Measurements from ENCODE around the gene AMMECR1.

AMMECR1 gene

GRCh38 chrX:110311437-110312230 lies 6.3 kb downstream of the AMMECR1 start:
- no peak overlapping the region for H3K4me3 ChIP-seq (ENCODE audit: low read length in 2 of 2)
- peaks cover 0 to 6% of the 10 kb centered on the region in 2 donors for H3K27me3 ChIP-seq (ENCODE audit: control insufficient read depth in 1 of 2, insufficient read depth in 2 of 2, low read length in 2 of 2)
- H3K36me3 ChIP-seq (ENCODE audit: control insufficient read depth in 2 of 2, insufficient read depth in 2 of 2, low read length in 2 of 2), result no peaks in the 10 kb centered on the region
- no peaks in the 10 kb centered on the region for H3K4me1 ChIP-seq (ENCODE audit: control insufficient read depth, insufficient read depth, low read length)
- H3K9ac ChIP-seq (ENCODE audit: low read length in 2 of 2), result no peak overlapping the region
- no peak overlapping the region for H3K27ac ChIP-seq (ENCODE audit: low read length)
- no peaks in the 10 kb centered on the region for H3K9me3 ChIP-seq (ENCODE audit: control insufficient read depth in 2 of 2, low read length in 2 of 2)

GRCh38 chrX:110310896-110311295 lies 7.0 kb downstream of the AMMECR1 start:
- no peak overlapping the region for H3K9ac ChIP-seq (ENCODE audit: low read length in 2 of 2)
- no peaks in the 10 kb centered on the region for H3K4me1 ChIP-seq (ENCODE audit: control insufficient read depth, insufficient read depth, low read length)
- H3K9me3 ChIP-seq (ENCODE audit: control insufficient read depth in 2 of 2, low read length in 2 of 2), result no peaks in the 10 kb centered on the region
- no peak overlapping the region for H3K4me3 ChIP-seq (ENCODE audit: low read length in 2 of 2)
- no peaks in the 10 kb centered on the region for H3K36me3 ChIP-seq (ENCODE audit: control insufficient read depth in 2 of 2, insufficient read depth in 2 of 2, low read length in 2 of 2)
- H3K27me3 ChIP-seq (ENCODE audit: control insufficient read depth in 1 of 2, insufficient read depth in 2 of 2, low read length in 2 of 2), result peaks cover 0 to 6% of the 10 kb centered on the region in 2 donors
- H3K27ac ChIP-seq (ENCODE audit: low read length), result no peak overlapping the region

- Histone ChIP-seq H3K9ac (ENCODE audit: low read length in 2 of 2) (no peak overlapping the region), H3K27ac (ENCODE audit: low read length) (no peak overlapping the region)
These were observed 7.7 kb downstream of the AMMECR1 start for GRCh38 chrX:110310000-110310790.

GRCh38 chrX:110308220-110308619 lies 9.7 kb downstream of the AMMECR1 start:
- Histone ChIP-seq H3K27me3 (ENCODE audit: control insufficient read depth in 1 of 2, insufficient read depth in 2 of 2, low read length in 2 of 2) (no peaks in the 10 kb centered on the region), H3K4me1 (ENCODE audit: control insufficient read depth, insufficient read depth, low read length) (no peaks in the 10 kb centered on the region), H3K9ac (ENCODE audit: low read length in 2 of 2) (no peak overlapping the region), H3K9me3 (ENCODE audit: control insufficient read depth in 2 of 2, low read length in 2 of 2) (no peaks in the 10 kb centered on the region), H3K4me3 (ENCODE audit: low read length in 2 of 2) (no peak overlapping the region), H3K36me3 (ENCODE audit: control insufficient read depth in 2 of 2, insufficient read depth in 2 of 2, low read length in 2 of 2) (no peaks in the 10 kb centered on the region), H3K27ac (ENCODE audit: low read length) (no peak overlapping the region)

More at GRCh38 chrX:110310000-110310790, 7.7 kb downstream of the AMMECR1 start:
- Histone ChIP-seq H3K36me3 (ENCODE audit: control insufficient read depth in 2 of 2, insufficient read depth in 2 of 2, low read length in 2 of 2) (no peaks in the 10 kb centered on the region), H3K4me3 (ENCODE audit: low read length in 2 of 2) (no peak overlapping the region), H3K27me3 (ENCODE audit: control insufficient read depth in 1 of 2, insufficient read depth in 2 of 2, low read length in 2 of 2) (peaks cover 0 to 6% of the 10 kb centered on the region in 2 donors), H3K4me1 (ENCODE audit: control insufficient read depth, insufficient read depth, low read length) (no peaks in the 10 kb centered on the region), H3K9me3 (ENCODE audit: control insufficient read depth in 2 of 2, low read length in 2 of 2) (no peaks in the 10 kb centered on the region)

GRCh38 chrX:110304884-110305283 lies 13.0 kb downstream of the AMMECR1 start:
- Histone ChIP-seq H3K27ac (ENCODE audit: low read length) (no peak overlapping the region), H3K9me3 (ENCODE audit: control insufficient read depth in 2 of 2, low read length in 2 of 2) (no peaks in the 10 kb centered on the region), H3K9ac (ENCODE audit: low read length in 2 of 2) (no peak overlapping the region), H3K27me3 (ENCODE audit: control insufficient read depth in 1 of 2, insufficient read depth in 2 of 2, low read length in 2 of 2) (no peaks in the 10 kb centered on the region), H3K4me1 (ENCODE audit: control insufficient read depth, insufficient read depth, low read length) (no peaks in the 10 kb centered on the region), H3K36me3 (ENCODE audit: control insufficient read depth in 2 of 2, insufficient read depth in 2 of 2, low read length in 2 of 2) (no peaks in the 10 kb centered on the region), H3K4me3 (ENCODE audit: low read length in 2 of 2) (no peak overlapping the region)

- H3K9me3 ChIP-seq (ENCODE audit: control insufficient read depth in 2 of 2, low read length in 2 of 2), result no peaks in the 10 kb centered on the region
- H3K4me3 ChIP-seq (ENCODE audit: low read length in 2 of 2), result no peak overlapping the region
- no peak overlapping the region for H3K9ac ChIP-seq (ENCODE audit: low read length in 2 of 2)
- no peaks in the 10 kb centered on the region for H3K4me1 ChIP-seq (ENCODE audit: control insufficient read depth, insufficient read depth, low read length)
- H3K36me3 ChIP-seq (ENCODE audit: control insufficient read depth in 2 of 2, insufficient read depth in 2 of 2, low read length in 2 of 2), result no peaks in the 10 kb centered on the region
- no peaks in the 10 kb centered on the region for H3K27me3 ChIP-seq (ENCODE audit: control insufficient read depth in 1 of 2, insufficient read depth in 2 of 2, low read length in 2 of 2)
- H3K27ac ChIP-seq (ENCODE audit: low read length), result no peak overlapping the region
These were observed 13.5 kb downstream of the AMMECR1 start for GRCh38 chrX:110304371-110304770.

- H3K9me3 ChIP-seq (ENCODE audit: control insufficient read depth in 2 of 2, low read length in 2 of 2), result no peaks in the 10 kb centered on the region
These were observed 14.9 kb downstream of the AMMECR1 start for GRCh38 chrX:110302975-110303374.

GRCh38 chrX:110301194-110301593 lies 16.7 kb downstream of the AMMECR1 start:
- H3K9ac ChIP-seq (ENCODE audit: low read length in 2 of 2), result no peak overlapping the region
- H3K4me3 ChIP-seq (ENCODE audit: low read length in 2 of 2), result no peak overlapping the region
- H3K9me3 ChIP-seq (ENCODE audit: control insufficient read depth in 2 of 2, low read length in 2 of 2), result no peaks in the 10 kb centered on the region
- no peaks in the 10 kb centered on the region for H3K4me1 ChIP-seq (ENCODE audit: control insufficient read depth, insufficient read depth, low read length)
- no peak overlapping the region for H3K27ac ChIP-seq (ENCODE audit: low read length)
- no peaks in the 10 kb centered on the region for H3K27me3 ChIP-seq (ENCODE audit: control insufficient read depth in 1 of 2, insufficient read depth in 2 of 2, low read length in 2 of 2)
- no peaks in the 10 kb centered on the region for H3K36me3 ChIP-seq (ENCODE audit: control insufficient read depth in 2 of 2, insufficient read depth in 2 of 2, low read length in 2 of 2)

More at GRCh38 chrX:110302975-110303374, 14.9 kb downstream of the AMMECR1 start:
- no peaks in the 10 kb centered on the region for H3K4me1 ChIP-seq (ENCODE audit: control insufficient read depth, insufficient read depth, low read length)
- H3K27ac ChIP-seq (ENCODE audit: low read length), result no peak overlapping the region
- no peak overlapping the region for H3K4me3 ChIP-seq (ENCODE audit: low read length in 2 of 2)
- no peaks in the 10 kb centered on the region for H3K27me3 ChIP-seq (ENCODE audit: control insufficient read depth in 1 of 2, insufficient read depth in 2 of 2, low read length in 2 of 2)
- H3K9ac ChIP-seq (ENCODE audit: low read length in 2 of 2), result no peak overlapping the region
- no peaks in the 10 kb centered on the region for H3K36me3 ChIP-seq (ENCODE audit: control insufficient read depth in 2 of 2, insufficient read depth in 2 of 2, low read length in 2 of 2)

GRCh38 chrX:110294087-110294486 lies 23.8 kb downstream of the AMMECR1 start:
- Histone ChIP-seq H3K36me3 (ENCODE audit: control insufficient read depth in 2 of 2, insufficient read depth in 2 of 2, low read length in 2 of 2) (no peaks in the 10 kb centered on the region), H3K27ac (ENCODE audit: low read length) (no peak overlapping the region), H3K9ac (ENCODE audit: low read length in 2 of 2) (no peak overlapping the region), H3K4me3 (ENCODE audit: low read length in 2 of 2) (no peak overlapping the region), H3K9me3 (ENCODE audit: control insufficient read depth in 2 of 2, low read length in 2 of 2) (no peaks in the 10 kb centered on the region), H3K4me1 (ENCODE audit: control insufficient read depth, insufficient read depth, low read length) (no peaks in the 10 kb centered on the region), H3K27me3 (ENCODE audit: control insufficient read depth in 1 of 2, insufficient read depth in 2 of 2, low read length in 2 of 2) (no peaks in the 10 kb centered on the region)

GRCh38 chrX:110293658-110294057 lies 24.2 kb downstream of the AMMECR1 start:
- no peak overlapping the region for H3K27ac ChIP-seq (ENCODE audit: low read length)
- no peak overlapping the region for H3K9ac ChIP-seq (ENCODE audit: low read length in 2 of 2)
- no peak overlapping the region for H3K4me3 ChIP-seq (ENCODE audit: low read length in 2 of 2)
- H3K36me3 ChIP-seq (ENCODE audit: control insufficient read depth in 2 of 2, insufficient read depth in 2 of 2, low read length in 2 of 2), result no peaks in the 10 kb centered on the region
- H3K27me3 ChIP-seq (ENCODE audit: control insufficient read depth in 1 of 2, insufficient read depth in 2 of 2, low read length in 2 of 2), result no peaks in the 10 kb centered on the region
- no peaks in the 10 kb centered on the region for H3K9me3 ChIP-seq (ENCODE audit: control insufficient read depth in 2 of 2, low read length in 2 of 2)
- no peaks in the 10 kb centered on the region for H3K4me1 ChIP-seq (ENCODE audit: control insufficient read depth, insufficient read depth, low read length)

GRCh38 chrX:110287605-110288004 lies 30.3 kb downstream of the AMMECR1 start:
- Histone ChIP-seq H3K36me3 (ENCODE audit: control insufficient read depth in 2 of 2, insufficient read depth in 2 of 2, low read length in 2 of 2) (no peaks in the 10 kb centered on the region), H3K27me3 (ENCODE audit: control insufficient read depth in 1 of 2, insufficient read depth in 2 of 2, low read length in 2 of 2) (no peaks in the 10 kb centered on the region), H3K4me3 (ENCODE audit: low read length in 2 of 2) (no peak overlapping the region), H3K27ac (ENCODE audit: low read length) (no peak overlapping the region), H3K9ac (ENCODE audit: low read length in 2 of 2) (no peak overlapping the region), H3K9me3 (ENCODE audit: control insufficient read depth in 2 of 2, low read length in 2 of 2) (no peaks in the 10 kb centered on the region), H3K4me1 (ENCODE audit: control insufficient read depth, insufficient read depth, low read length) (no peaks in the 10 kb centered on the region)

Measured in stomach smooth muscle (tissue), 2 donors.